HL-60 (cell line): Measurements from ENCODE around the gene TRPV2.

Experiments
- DNase-seq, 2 experiments: peaks; one replicate each; pipeline ENCODE4 v3.0.0-alpha.2; 2010 to 2020; ENCODE audit warnings: low read depth in 1 of 2, low spot score in 1 of 2
- H3K27ac ChIP-seq: fragments of 250-450 bp; sonication (Bioruptor Pico); replicated peaks from 2 replicates; pipeline ENCODE4 v1.5.1; 2020; ENCODE audit warnings: mild to moderate bottlenecking, moderate library complexity
- H3K27me3 ChIP-seq: fragments of 250-450 bp; sonication (Bioruptor Pico); 2 replicates; pipeline ENCODE4 v1.5.1; 2021; ENCODE audit warnings: mild to moderate bottlenecking, moderate library complexity; ENCODE audit not compliant: insufficient read depth, poor library complexity, severe bottlenecking
- H3K4me3 ChIP-seq: replicated peaks from 2 replicates; pipeline ENCODE4 v1.5.1; 2011; ENCODE audit warnings: mild to moderate bottlenecking, control low read depth, low read length; ENCODE audit not compliant: insufficient read depth
- CTCF ChIP-seq: IDR thresholded peaks from one replicate; pipeline ENCODE4 v1.5.1; 2011; ENCODE audit warnings: low read length, control low read depth, inconsistent platforms; ENCODE audit not compliant: insufficient read depth
- GABPA ChIP-seq: IDR thresholded peaks from 2 replicates; pipeline ENCODE4 v1.6.1; 2012; ENCODE audit warnings: low read depth
- POLR2AphosphoS5 ChIP-seq: IDR thresholded peaks from 2 replicates; pipeline ENCODE4 v1.6.1; 2012; ENCODE audit warnings: low read depth
- REST ChIP-seq: IDR thresholded peaks from 2 replicates; pipeline ENCODE4 v1.6.1; 2012; ENCODE audit warnings: low read depth; ENCODE audit not compliant: insufficient replicate concordance
- SPI1 ChIP-seq: IDR thresholded peaks from 2 replicates; pipeline ENCODE4 v1.6.1; 2012; ENCODE audit warnings: low read depth, mild to moderate bottlenecking, borderline replicate concordance

Gene TRPV2

GRCh38 chr17:16422416-16422815, 7.0 kb downstream of the TRPV2 start:
- no peak for DNase-seq
- Histone ChIP-seq H3K27ac (no peak overlapping the region), H3K27me3 (no peaks in the 10 kb centered on the region), H3K4me3 (no peak overlapping the region)
- TF ChIP-seq POLR2AphosphoS5 (no peak), GABPA (no peak)

GRCh38 chr17:16423226-16423872, 8.0 kb downstream of the TRPV2 start:
- H3K27ac ChIP-seq = no peak overlapping the region
- no peak overlapping the region for H3K4me3 ChIP-seq
- H3K27me3 ChIP-seq = no peaks in the 10 kb centered on the region
- TF ChIP-seq CTCF = no peak
- no peak for TF ChIP-seq GABPA
- no peak for TF ChIP-seq POLR2AphosphoS5
- TF ChIP-seq REST = no peak
- DNase-seq = no peak

GRCh38 chr17:16425202-16425601, 9.8 kb downstream of the TRPV2 start:
- TF ChIP-seq REST = no peak
- no peak for TF ChIP-seq CTCF
- no peak for TF ChIP-seq SPI1
- TF ChIP-seq POLR2AphosphoS5 = no peak
- no peak for TF ChIP-seq GABPA

GRCh38 chr17:16425698-16426659, 10.6 kb downstream of the TRPV2 start:
- TF ChIP-seq CTCF (no peak), REST (no peak), SPI1 (no peak), POLR2AphosphoS5 (no peak), GABPA (no peak)
- DNase-seq = no peak
- Histone ChIP-seq H3K4me3 (no peak overlapping the region), H3K27me3 (no peaks in the 10 kb centered on the region), H3K27ac (no peak overlapping the region)

More at GRCh38 chr17:16425202-16425601, 9.8 kb downstream of the TRPV2 start:
- no peak for DNase-seq
- Histone ChIP-seq H3K27me3 (no peaks in the 10 kb centered on the region), H3K27ac (no peak overlapping the region), H3K4me3 (no peak overlapping the region)
